Measurements from ENCODE around the gene DES.
A peak's percentile ranks its signal among the peaks of the same experiment; 100 is the strongest.

The DES gene

DNA sequence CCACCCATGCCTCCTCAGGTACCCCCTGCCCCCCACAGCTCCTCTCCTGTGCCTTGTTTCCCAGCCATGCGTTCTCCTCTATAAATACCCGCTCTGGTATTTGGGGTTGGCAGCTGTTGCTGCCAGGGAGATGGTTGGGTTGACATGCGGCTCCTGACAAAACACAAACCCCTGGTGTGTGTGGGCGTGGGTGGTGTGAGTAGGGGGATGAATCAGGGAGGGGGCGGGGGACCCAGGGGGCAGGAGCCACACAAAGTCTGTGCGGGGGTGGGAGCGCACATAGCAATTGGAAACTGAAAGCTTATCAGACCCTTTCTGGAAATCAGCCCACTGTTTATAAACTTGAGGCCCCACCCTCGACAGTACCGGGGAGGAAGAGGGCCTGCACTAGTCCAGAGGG lies 803 bp upstream of the DES start:
- H3K9me3 Mint-ChIP-seq, result no peaks in the 10 kb centered on the region
- H3K36me3 Mint-ChIP-seq (ENCODE audit: low read depth), result no peaks in the 10 kb centered on the region
- H3K4me3 Mint-ChIP-seq, result no peak overlapping the region
- peaks cover 18% of the 10 kb centered on the region for H3K4me1 Mint-ChIP-seq (ENCODE audit: low read depth)
- intact Hi-C loops (cut with micrococcal nuclease), result no loop called here
- H3K27ac Mint-ChIP-seq, result no peak overlapping the region
- peaks cover 67% of the 10 kb centered on the region for H3K27me3 Mint-ChIP-seq

GRCh38 chr2:219419012-219419324 lies 791 bp downstream of the DES start:
- Mint-ChIP-seq H3K27ac (peak overlapping the region; percentile 38), H3K27me3 (peaks cover 62% of the 10 kb centered on the region), H3K9me3 (no peaks in the 10 kb centered on the region), H3K4me3 (no peak overlapping the region), H3K36me3 (ENCODE audit: low read depth) (no peaks in the 10 kb centered on the region), H3K4me1 (ENCODE audit: low read depth) (peaks cover 18% of the 10 kb centered on the region)
- intact Hi-C loops (cut with micrococcal nuclease), result no loop called here

DNA sequence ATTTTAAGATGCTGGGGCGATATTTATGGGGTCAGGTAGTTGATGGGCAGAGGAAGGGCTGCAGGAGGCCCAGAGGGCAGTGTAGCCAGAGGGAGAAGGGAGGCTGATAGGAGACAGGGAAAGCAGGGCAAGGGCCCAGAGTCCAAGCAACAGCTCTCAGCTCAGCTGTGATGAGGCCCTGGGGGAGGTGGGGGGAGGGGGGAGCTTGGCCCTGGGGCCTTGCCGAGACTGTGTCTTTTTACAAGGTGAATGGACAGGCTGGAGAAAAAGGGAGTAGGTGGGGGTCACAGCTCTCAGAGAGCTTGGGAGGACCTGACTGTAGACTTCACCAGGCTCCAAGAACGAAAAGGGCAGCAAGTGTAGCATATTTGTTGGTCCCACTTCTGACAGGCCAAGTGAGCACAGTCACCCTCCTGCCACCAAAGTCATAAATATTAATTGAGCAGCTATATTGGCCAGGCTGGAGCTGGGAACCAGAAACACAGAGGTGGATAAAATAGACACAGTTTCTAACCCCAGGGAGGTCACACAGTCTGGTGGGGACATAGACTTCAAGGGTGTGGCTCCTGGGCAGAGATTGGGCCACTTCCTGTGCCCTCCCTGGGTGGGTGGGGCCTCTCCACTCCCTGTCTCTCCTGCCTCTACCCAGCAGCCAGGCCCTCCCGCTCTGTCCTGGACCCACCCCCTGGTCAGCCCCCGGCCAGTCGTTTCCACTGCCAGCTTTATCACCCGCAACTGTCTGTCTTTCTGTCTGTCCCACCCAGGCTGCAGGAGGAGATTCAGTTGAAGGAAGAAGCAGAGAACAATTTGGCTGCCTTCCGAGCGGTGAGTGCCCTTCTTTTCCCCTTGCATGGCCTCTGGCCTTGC lies 1.4 kb downstream of the DES start:
- H3K27ac Mint-ChIP-seq, result peak overlapping the region; percentile 38

GRCh38 chr2:219420687-219421086 lies 2.5 kb downstream of the DES start:
- intact Hi-C loops (cut with micrococcal nuclease), result no loop called here
- Mint-ChIP-seq H3K9me3 (no peaks in the 10 kb centered on the region), H3K27ac (no peak overlapping the region)

More for the DNA sequence above, 1.4 kb downstream of the DES start:
- intact Hi-C loops (cut with micrococcal nuclease), result no loop called here
- Mint-ChIP-seq H3K27me3 (peaks cover 62% of the 10 kb centered on the region), H3K4me3 (peak overlapping the region; percentile 10), H3K9me3 (no peaks in the 10 kb centered on the region), H3K4me1 (ENCODE audit: low read depth) (peaks cover 18% of the 10 kb centered on the region), H3K36me3 (ENCODE audit: low read depth) (no peaks in the 10 kb centered on the region)

DNA sequence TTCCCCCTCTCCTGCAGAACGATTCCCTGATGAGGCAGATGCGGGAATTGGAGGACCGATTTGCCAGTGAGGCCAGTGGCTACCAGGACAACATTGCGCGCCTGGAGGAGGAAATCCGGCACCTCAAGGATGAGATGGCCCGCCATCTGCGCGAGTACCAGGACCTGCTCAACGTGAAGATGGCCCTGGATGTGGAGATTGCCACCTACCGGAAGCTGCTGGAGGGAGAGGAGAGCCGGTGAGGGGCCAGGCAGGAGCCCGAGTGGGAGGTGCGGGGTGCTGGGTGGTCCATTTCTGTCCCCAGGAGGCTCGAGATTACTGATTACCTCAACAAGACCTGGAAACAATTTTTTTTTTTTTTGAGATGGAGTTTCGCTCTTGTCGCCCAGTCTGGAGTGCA lies 3.1 kb downstream of the DES start:
- H3K27ac Mint-ChIP-seq, result no peak overlapping the region
- no peaks in the 10 kb centered on the region for H3K36me3 Mint-ChIP-seq (ENCODE audit: low read depth)
- no peak overlapping the region for H3K4me3 Mint-ChIP-seq
- peaks cover 18% of the 10 kb centered on the region for H3K4me1 Mint-ChIP-seq (ENCODE audit: low read depth)
- intact Hi-C loops (cut with micrococcal nuclease), result no loop called here
- H3K9me3 Mint-ChIP-seq, result no peaks in the 10 kb centered on the region
- peaks cover 62% of the 10 kb centered on the region for H3K27me3 Mint-ChIP-seq

More at GRCh38 chr2:219420687-219421086, 2.5 kb downstream of the DES start:
- H3K4me3 Mint-ChIP-seq, result no peak overlapping the region
- H3K4me1 Mint-ChIP-seq (ENCODE audit: low read depth), result peaks cover 18% of the 10 kb centered on the region
- H3K27me3 Mint-ChIP-seq, result peaks cover 60% of the 10 kb centered on the region
- H3K36me3 Mint-ChIP-seq (ENCODE audit: low read depth), result no peaks in the 10 kb centered on the region

GRCh38 chr2:219422952-219423534 lies 4.9 kb downstream of the DES start:
- Mint-ChIP-seq H3K4me1 (ENCODE audit: low read depth) (peaks cover 18% of the 10 kb centered on the region), H3K27ac (no peak overlapping the region), H3K27me3 (peaks cover 64% of the 10 kb centered on the region), H3K4me3 (no peak overlapping the region), H3K36me3 (ENCODE audit: low read depth) (no peaks in the 10 kb centered on the region), H3K9me3 (no peaks in the 10 kb centered on the region)
- intact Hi-C loops (cut with micrococcal nuclease), result no loop called here

DNA sequence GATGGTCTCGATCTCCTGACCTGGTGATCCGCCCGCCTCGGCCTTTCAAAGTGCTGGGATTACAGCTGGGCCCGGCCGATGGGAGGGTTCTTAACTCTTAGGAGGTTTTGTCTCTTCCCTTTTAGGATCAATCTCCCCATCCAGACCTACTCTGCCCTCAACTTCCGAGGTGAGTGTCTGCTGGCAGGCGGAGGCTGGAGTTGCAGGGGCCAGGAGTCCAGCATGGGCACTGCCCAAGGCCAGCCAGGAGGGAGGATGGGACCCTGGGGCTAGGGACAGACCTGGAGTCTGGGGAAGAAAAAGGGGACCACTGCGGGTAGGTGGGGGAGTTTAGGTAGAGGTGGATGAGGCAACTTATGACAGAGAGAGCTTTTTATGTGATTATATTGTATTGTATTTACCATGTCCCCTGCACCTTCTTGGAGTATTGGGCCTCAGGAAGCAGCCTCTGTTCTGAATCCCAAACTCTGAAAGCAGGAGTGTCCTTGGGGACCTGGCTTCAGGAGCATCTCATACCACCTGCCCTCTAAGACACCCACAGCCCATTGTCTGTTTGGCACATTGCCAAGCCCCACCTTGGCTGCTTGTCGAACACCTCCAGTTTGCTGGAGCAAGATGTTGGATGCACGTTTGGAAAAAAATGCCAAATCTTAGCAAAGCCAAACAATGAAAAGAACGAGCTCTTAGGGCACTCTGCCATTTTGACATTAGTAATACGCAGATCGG lies 5.6 kb downstream of the DES start:
- intact Hi-C loops (cut with micrococcal nuclease), result no loop called here
- H3K27me3 Mint-ChIP-seq, result peaks cover 61% of the 10 kb centered on the region
- H3K36me3 Mint-ChIP-seq (ENCODE audit: low read depth), result no peaks in the 10 kb centered on the region
- peaks cover 15% of the 10 kb centered on the region for H3K4me1 Mint-ChIP-seq (ENCODE audit: low read depth)
- H3K27ac Mint-ChIP-seq, result no peak overlapping the region
- H3K4me3 Mint-ChIP-seq, result no peak overlapping the region
- H3K9me3 Mint-ChIP-seq, result no peaks in the 10 kb centered on the region

DNA sequence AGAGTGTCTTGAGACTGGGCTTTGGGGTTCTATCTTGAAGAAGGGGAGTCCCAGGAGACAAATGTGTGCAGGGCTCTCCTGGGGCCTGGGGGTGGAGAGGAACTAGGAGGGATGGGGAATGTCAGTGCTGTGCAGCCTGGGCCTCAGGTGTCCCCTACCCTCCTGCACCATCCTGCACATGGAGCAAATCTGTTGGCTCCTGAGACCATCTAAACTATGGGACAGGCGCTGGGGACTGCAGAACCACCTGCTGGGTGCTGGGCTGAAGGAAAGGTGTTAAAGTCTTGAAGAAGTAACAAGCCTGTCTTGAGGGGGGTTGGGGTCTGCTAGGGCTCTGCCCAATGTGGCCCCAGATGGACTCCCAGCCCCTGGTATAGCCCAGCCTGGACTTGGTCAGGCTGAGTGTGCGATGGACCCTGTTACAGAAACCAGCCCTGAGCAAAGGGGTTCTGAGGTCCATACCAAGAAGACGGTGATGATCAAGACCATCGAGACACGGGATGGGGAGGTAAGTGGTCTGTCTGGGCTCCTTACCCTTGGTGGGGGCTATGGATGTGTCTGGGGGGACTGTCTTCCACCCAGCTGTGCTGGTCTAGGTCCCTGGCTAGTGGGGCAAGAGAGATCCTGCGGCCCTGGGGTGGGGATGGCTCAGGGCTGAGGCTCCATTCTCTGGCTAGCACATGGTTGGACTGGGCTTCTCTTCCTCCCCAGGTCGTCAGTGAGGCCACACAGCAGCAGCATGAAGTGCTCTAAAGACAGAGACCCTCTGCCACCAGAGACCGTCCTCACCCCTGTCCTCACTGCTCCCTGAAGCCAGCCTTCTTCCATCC lies 7.3 kb downstream of the DES start:
- intact Hi-C loops (cut with micrococcal nuclease), result no loop called here
- Mint-ChIP-seq H3K4me3 (no peak overlapping the region), H3K27me3 (peaks cover 50% of the 10 kb centered on the region), H3K4me1 (ENCODE audit: low read depth) (peaks cover under 1% of the 10 kb centered on the region), H3K36me3 (ENCODE audit: low read depth) (no peaks in the 10 kb centered on the region), H3K9me3 (no peaks in the 10 kb centered on the region), H3K27ac (no peak overlapping the region)

- Mint-ChIP-seq H3K27ac (no peak overlapping the region), H3K36me3 (ENCODE audit: low read depth) (no peaks in the 10 kb centered on the region), H3K4me3 (no peak overlapping the region), H3K4me1 (ENCODE audit: low read depth) (peaks cover 5% of the 10 kb centered on the region), H3K27me3 (peaks cover 47% of the 10 kb centered on the region), H3K9me3 (no peaks in the 10 kb centered on the region)
- intact Hi-C loops (cut with micrococcal nuclease), result no loop called here
These were observed 7.9 kb downstream of the DES start for GRCh38 chr2:219426068-219426443.

DNA sequence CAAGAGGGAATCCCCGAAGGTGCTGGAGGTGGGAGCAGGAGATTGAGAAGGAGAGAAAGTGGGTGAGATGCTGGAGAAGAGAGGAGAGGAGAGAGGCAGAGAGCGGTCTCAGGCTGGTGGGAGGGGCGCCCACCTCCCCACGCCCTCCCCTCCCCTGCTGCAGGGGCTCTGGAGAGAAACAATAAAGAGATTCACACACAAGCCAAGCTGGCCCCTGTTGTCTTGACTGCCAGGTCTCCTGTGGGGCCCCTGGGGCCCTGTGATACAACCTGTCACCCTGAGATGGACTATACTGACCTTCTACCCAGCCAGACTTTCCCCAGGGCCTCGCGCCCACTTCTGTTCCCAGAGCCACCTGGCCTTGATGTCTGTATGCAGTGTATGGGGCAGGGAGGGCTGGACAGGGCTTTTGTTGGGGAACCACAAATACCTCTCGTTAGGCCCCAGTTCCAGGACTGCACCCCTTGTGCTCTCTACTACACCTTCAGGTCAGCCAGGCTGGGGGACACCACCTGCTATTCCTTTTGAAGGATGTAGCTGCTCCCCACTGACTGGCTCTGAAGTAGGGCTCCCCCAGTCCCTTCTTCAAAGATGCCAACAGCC lies 8.5 kb downstream of the DES start:
- peaks cover 49% of the 10 kb centered on the region for H3K27me3 Mint-ChIP-seq
- H3K4me3 Mint-ChIP-seq, result no peak overlapping the region
- no peak overlapping the region for H3K27ac Mint-ChIP-seq
- no peaks in the 10 kb centered on the region for H3K9me3 Mint-ChIP-seq
- no peaks in the 10 kb centered on the region for H3K36me3 Mint-ChIP-seq (ENCODE audit: low read depth)
- intact Hi-C loops (cut with micrococcal nuclease), result no loop called here
- H3K4me1 Mint-ChIP-seq (ENCODE audit: low read depth), result peaks cover 5% of the 10 kb centered on the region

- Mint-ChIP-seq H3K27ac (no peak overlapping the region), H3K9me3 (no peaks in the 10 kb centered on the region), H3K27me3 (peaks cover 54% of the 10 kb centered on the region), H3K36me3 (ENCODE audit: low read depth) (no peaks in the 10 kb centered on the region), H3K4me1 (ENCODE audit: low read depth) (peaks cover 5% of the 10 kb centered on the region), H3K4me3 (no peak overlapping the region)
- intact Hi-C loops (cut with micrococcal nuclease), result no loop called here
These were observed 10.3 kb downstream of the DES start for GRCh38 chr2:219428469-219428868.

- peaks cover 61% of the 10 kb centered on the region for H3K27me3 Mint-ChIP-seq
- no peaks in the 10 kb centered on the region for H3K36me3 Mint-ChIP-seq (ENCODE audit: low read depth)
- H3K4me1 Mint-ChIP-seq (ENCODE audit: low read depth), result peaks cover 10% of the 10 kb centered on the region
- intact Hi-C loops (cut with micrococcal nuclease), result no loop called here
- H3K9me3 Mint-ChIP-seq, result no peaks in the 10 kb centered on the region
- no peak overlapping the region for H3K4me3 Mint-ChIP-seq
- H3K27ac Mint-ChIP-seq, result peak overlapping the region; percentile 9
These were observed 11.9 kb downstream of the DES start for GRCh38 chr2:219429958-219430606.

Data from dendritic cell treated with granulocyte-macrophage colony-stimulating factor and Interleukin-4, amounts not matched to agents 40 ng/mL and 50 ng/mL, for 4 days (primary cell).